SKM-1 (cell line): Measurements from ENCODE around the gene MSLN.
"Not testable (repeated sequence)": the region's sequence is repeated elsewhere in the genome, so short reads cannot be mapped to it uniquely, and the experiment has no call there.

Experiments
- DNase-seq: peaks from one replicate; lab custom pipeline; 2025; ENCODE audit not compliant: unreplicated experiment; lab: John Stamatoyannopoulos, UW

MSLN gene

DNA sequence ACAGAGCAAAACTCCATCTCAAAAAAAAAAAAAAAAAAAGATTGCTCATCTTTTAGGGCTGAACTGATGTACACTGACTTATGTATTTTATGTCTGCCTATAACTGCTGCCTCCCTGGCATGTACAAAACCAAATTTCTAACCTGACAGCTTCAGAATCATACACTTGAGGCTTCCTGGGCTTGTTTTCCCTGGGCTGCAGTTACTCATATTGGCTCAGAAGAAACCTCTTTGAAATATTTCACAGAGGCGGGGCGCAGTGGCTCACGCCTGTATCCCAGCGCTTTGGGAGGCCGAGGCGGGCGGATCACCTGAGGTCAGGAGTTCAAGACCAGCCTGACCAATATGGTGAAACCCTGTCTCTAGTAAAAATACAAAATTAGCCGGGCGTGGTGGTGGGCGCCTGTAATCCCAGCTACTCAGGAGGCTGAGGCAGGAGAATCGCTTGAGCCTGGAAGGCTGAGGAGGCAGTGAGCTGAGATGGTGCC lies 6.4 kb upstream of the MSLN start:
- not testable (repeated sequence) for DNase-seq

DNA sequence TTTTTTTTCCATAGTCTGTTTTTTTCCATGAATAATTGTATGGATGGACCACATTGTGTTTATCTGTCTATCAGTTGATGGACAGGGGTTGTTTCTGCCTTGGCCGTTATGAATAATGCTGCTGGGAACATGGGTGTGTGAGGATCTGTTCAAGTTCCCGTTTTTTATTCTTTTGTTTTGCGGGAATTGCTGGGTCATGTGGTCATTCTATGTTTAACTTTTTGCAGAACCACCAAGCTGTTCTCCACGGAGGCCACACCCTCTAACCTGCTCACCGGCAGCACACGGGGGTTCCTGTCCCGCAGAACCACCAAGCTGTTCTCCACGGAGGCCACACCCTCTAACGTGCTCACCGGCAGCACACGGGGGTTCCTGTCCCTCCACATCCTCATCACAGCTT lies 5.9 kb upstream of the MSLN start:
- DNase-seq, result peak; percentile 60

DNA sequence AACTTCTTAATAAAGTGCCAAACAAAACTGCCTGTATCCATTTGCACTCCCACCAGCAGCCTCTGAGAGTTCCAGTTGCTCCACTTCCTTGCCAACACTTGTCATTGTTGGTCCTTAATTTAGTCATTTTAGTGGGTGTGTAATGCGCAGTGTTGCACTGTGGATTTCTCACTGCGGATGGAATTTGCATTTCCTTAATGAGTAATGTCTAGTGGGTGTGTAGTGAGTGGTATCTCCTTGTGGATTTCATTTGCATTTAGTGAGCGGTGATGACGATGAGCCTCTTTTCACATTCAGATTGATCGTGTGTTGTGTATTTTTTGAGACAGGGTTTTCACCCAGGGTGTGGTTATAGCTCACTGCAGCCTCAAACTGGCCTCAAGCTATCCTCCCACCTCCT lies 4.1 kb upstream of the MSLN start:
- no peak for DNase-seq

DNA sequence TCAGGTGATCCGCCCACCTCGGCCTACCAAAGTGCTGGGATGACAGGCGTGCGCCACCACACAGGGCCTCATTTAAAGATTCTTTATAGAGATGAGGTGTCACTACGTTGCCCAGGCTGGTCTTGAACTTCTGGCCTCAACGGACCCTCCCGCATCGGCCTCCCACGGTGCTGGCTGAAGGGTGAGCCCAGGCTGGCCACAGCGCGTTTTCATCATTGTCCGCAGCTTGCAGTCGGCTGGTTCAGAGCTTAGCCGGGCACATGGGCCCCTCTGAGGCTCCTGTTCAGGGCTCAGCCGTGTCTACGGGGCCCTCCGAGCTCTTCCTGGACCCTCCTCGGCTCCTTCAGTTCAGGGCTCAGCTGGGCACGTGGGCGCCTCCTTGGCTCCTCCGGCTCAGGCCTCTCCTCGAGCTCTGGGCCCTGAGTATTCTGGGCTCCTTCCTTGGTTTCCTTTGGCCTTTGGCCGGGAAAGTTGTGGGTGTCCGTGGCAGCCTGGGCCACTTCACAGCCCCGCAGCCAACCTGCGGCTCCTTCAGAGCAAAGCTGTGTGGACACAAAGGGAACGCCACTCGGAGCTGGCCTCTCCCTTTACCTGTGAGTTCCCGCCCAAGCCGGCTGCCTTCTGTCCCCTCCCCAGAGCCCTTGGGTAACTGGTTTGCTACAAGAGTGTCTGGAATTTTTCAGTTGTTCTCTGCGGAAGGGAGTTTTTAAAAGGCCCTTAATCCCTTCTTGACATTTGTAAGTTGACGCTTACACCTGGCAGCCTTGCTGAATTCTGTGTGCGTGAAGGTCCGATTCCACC lies 1.2 kb upstream of the MSLN start:
- DNase-seq, result no peak

DNA sequence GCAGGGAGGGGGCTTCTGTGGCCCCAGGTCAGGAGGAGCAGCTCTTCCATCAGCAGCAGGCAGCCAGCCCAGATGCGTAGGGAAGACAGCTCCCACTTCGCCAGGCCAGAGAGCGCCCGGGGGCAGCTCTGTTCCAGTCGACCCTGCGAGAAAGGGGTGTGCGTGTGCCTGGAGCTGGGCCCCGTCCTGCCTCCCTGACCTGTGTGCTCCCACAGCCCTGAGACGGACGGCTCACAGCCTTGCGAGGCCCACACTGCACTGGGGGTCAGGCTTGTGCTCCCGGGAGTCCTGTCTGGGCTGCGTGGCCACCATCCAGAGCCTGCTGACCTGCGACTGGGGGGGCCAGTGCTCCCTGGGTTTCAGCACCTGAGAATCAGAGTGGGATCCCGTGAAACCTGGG lies 469 bp upstream of the MSLN start:
- DNase-seq, result no peak

DNA sequence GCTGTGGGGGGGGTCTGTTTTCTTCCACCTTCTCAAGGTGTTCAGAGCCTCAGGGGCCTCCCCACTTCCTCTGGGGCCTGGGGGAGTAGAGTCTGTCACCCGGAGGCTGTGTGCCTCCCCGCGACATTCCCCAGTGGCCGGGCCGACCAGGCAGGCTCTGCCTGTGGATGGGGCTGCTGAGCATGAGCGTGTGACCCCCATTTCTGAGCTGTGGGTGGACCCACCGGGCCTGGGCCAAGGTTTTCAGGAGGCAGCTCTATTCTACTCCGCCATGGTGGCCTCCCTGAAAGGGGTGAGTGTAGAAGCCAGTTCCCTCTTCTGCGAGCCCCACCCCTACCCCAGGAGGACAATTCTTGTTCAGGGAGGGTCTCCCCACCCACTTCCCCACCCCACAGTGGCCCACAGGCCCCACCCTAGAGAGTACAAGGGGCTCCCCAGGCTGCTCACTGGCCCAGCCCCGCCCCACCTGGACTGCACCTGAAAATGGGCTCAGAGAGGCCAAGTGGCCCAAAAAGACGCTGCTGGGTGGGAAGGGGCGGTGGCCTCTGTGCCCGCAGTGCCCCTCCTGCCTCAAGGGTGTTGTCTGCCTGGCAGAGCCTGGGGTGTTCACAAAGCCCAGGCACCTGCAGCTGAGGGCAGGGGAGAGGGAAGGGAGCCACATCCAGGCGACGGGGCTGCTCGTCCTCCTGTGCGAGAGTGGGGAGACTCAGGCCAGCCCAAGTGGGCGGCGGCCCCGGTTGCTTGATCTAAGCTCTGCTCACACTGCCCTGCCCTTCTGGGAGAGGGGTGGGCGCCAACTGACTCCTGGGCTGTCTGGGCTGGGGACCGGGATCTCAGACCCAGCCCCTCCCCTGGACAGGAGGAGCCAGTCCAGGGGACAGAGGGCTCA lies 1.3 kb downstream of the MSLN start:
- DNase-seq, result no peak

DNA sequence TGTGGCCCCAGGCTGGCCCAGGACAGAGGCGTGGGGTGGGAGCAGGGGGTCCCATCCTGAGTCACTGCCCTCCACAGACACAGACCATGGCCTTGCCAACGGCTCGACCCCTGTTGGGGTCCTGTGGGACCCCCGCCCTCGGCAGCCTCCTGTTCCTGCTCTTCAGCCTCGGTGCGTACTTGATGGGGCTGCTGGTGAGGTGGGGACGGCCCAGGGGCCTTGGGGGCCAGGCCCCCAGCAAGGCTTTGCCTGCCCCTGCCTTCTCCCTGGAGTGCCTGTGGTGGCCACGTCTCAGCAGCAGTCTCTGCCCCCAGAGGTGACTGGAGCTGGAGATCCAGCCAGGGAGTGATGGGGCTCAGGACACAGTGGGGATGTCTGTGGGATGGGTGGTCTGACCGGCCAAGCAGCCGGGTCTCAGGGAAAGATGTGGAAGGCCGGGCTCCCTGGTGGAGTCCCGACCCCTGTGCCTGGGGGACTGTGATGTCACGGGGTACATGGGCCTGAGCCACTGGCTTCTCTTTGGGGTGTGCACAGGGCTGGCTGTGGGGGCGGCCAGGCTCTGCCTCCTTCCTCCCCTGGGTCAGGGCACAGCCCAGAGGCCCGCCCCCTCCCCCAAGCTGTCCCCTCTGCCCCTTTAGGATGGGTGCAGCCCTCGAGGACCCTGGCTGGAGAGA lies 2.2 kb downstream of the MSLN start:
- DNase-seq, result no peak

DNA sequence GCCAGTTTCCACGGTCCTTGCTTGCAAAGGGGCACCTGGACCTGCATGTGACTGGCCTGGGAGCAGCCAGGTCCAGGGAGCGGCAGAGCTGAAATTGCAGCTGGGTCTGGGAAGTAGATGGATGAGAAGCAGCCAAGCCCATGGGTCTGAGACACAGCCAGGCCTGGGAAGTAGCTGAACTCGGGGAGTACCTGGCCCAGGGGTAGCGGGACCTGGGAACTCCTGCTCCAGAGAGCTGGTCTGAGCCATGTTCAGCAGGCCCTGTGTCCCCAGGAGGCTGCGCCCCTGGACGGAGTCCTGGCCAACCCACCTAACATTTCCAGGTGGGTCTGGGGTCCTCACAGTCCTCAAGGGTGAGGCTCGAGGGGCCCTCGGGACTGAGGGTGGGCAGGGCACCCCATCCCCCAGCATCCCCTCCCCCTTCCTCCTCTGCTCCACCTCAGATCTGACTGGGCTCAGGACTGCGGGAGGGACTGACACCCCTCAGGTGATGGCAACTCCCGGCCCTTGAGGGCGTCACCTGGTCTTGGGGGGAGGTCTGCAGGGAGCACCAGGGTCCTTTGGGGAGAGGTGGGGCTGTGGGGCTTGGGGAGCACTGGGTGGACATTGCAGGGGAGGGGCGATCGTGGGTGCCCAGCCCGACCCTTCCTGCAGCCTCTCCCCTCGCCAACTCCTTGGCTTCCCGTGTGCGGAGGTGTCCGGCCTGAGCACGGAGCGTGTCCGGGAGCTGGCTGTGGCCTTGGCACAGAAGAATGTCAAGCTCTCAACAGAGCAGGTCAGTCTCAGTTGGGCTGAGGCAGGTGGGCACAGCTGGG lies 3.0 kb downstream of the MSLN start:
- no peak for DNase-seq

DNA sequence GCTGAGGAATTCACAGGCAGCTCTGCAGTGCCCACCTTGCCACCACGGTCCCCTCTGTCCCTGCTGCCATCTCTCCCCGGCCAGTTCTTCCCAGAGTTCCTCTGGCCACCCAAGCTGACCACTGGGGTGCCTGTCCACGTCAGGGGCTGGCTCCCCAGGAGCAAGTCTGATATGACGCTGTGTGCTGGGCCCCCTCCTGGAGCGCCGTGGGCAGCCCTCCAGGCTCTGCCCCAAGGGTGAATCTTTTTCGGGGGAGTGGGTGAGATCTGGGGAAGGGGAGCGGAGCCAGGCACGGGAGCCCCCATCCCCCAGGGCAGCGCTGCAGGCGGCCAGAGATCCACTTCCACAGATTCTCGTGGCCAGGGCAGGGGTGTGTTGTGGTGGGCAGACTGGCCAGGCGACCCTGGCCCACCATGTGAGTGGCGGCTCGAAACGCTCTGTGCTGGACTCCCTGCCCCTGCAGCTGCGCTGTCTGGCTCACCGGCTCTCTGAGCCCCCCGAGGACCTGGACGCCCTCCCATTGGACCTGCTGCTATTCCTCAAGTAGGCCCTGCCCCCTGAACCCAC lies 3.7 kb downstream of the MSLN start:
- DNase-seq, result no peak

DNA sequence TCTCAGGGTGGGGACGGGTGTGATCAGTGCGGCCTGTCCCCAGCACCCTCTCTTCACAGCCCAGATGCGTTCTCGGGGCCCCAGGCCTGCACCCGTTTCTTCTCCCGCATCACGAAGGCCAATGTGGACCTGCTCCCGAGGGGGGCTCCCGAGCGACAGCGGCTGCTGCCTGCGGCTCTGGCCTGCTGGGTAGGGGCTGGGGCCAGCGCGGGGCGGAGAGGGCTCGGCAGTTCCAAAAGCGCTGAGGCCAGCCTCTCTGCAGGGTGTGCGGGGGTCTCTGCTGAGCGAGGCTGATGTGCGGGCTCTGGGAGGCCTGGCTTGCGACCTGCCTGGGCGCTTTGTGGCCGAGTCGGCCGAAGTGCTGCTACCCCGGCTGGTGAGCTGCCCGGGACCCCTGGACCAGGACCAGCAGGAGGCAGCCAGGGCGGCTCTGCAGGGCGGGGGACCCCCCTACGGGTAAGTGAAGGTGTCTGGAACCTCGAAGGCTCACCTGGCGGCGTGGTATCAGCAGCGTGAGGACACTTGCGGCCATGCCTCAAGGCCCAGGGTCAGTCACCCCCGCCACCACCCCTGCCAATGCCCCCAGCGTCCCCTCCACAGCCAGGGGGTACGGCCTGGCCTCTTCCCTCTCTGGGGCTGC lies 4.4 kb downstream of the MSLN start:
- no peak for DNase-seq

DNA sequence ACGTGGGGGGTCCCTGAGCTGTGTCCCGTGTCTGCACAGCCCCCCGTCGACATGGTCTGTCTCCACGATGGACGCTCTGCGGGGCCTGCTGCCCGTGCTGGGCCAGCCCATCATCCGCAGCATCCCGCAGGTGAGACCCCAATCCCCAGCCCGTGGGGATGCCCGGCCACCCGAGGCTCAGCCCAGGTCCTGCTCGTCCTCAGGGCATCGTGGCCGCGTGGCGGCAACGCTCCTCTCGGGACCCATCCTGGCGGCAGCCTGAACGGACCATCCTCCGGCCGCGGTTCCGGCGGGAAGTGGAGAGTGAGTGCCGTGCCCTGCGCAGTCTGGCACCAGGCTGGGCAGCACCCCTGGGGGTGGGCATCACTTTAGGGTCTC lies 4.9 kb downstream of the MSLN start:
- no peak for DNase-seq

DNA sequence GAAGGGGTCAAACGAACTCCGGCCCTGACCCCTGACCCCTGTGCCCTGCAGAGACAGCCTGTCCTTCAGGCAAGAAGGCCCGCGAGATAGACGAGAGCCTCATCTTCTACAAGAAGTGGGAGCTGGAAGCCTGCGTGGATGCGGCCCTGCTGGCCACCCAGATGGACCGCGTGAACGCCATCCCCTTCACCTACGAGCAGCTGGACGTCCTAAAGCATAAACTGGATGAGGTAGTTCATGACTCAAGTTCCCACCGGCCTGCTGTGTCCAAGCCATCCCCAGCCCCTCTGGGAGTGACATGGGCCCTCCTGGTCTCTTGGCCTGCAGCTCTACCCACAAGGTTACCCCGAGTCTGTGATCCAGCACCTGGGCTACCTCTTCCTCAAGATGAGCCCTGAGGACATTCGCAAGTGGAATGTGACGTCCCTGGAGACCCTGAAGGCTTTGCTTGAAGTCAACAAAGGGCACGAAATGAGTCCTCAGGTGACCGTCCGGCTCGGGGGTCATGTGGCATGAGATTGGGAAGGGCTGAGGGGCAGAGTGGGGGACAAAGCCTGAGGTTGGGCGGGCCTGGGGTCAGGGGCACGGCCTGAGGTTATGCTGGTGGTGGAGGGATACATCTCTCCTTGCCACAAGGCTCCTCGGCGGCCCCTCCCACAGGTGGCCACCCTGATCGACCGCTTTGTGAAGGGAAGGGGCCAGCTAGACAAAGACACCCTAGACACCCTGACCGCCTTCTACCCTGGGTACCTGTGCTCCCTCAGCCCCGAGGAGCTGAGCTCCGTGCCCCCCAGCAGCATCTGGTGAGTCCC lies 5.7 kb downstream of the MSLN start:
- no peak for DNase-seq

DNA sequence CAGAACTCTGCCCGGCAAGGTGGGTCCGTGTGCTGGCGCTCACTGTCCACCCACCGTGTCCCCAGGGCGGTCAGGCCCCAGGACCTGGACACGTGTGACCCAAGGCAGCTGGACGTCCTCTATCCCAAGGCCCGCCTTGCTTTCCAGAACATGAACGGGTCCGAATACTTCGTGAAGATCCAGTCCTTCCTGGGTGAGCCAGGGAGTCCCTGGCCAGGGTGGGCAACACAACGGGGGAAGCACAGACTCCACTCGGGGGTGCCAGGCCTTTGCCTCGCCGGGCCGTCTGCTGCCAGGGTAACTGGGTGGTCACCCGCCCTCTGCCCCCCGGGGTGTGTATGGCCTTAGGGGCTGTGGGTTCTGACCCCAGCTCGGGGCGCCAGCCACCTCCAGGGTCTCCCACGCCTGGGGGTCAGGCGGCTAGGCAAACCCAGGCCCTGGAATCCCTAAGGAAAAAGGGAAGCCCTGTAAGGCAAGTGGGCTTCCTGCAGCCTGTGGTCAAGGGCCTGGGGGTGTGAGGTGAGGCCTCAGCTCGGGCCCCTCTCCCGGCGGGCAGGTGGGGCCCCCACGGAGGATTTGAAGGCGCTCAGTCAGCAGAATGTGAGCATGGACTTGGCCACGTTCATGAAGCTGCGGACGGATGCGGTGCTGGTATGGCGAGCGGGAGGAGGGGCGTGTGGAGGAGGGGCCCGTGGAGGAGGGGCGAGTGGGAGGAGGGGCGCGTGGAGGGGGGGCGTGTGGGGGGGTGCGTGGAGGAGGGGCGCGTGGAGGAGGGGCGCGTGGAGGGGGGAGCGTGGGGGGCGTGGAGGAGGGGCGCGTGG lies 6.5 kb downstream of the MSLN start:
- no peak for DNase-seq

DNA sequence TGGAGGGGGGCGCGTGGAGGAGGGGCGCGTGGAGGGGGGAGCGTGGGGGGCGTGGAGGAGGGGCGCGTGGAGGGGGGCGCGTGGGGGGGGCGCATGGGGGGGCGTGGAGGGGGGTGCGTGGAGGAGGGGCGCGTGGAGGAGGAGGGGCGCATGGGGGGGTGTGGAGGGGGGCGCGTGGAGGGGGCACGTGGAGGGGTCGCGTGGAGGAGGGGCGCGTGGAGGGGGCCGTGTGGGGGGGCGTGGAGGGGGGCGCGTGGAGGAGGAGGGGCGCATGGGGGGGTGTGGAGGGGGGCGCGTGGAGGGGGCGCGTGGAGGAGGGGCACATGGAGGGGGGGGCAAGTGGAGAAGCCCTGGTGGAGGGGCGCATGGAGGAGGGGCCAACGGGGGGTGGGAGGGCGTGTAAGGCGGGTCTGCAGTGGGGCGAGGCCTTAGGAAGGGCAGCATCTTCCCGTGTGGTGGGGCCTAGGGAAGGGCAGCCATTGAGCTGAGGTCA lies 7.3 kb downstream of the MSLN start:
- DNase-seq, result no peak

DNA sequence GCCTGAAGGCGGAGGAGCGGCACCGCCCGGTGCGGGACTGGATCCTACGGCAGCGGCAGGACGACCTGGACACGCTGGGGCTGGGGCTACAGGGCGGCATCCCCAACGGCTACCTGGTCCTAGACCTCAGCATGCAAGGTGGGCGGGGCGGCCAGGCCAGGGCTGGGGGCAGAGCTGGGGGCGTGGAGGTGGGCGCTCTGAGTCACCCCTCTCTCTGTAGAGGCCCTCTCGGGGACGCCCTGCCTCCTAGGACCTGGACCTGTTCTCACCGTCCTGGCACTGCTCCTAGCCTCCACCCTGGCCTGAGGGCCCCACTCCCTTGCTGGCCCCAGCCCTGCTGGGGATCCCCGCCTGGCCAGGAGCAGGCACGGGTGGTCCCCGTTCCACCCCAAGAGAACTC lies 7.9 kb downstream of the MSLN start:
- no peak for DNase-seq

DNA sequence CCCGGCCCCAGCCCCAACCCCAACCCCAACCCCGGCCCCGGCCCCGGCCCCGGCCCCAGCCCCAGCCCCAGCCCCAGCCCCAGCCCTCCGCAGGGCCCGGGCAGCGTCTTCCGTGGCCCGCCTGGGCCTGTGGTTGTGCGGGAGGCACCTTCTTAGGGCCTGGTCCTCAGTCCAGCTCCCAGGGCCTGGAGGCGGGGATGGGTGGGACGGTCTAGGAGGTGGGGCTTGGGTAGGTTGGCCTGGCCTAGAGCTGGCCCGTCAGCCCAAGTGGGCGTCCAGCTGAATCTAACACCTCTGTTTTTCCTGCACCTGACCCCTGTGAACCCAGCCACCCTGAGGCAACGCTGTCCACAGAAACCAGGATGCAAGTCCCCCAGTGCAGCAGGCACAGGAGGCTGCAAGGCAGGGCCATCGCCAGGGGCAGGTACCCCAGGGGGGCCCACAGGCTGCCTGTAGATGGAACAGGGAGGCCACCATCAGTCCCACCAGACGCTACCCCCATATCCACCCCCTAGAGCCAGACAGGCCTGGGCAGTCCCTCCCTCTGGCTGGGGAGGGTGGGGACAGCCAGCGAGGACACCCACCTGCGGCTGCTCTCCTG lies 8.8 kb downstream of the MSLN start:
- no peak for DNase-seq

DNA sequence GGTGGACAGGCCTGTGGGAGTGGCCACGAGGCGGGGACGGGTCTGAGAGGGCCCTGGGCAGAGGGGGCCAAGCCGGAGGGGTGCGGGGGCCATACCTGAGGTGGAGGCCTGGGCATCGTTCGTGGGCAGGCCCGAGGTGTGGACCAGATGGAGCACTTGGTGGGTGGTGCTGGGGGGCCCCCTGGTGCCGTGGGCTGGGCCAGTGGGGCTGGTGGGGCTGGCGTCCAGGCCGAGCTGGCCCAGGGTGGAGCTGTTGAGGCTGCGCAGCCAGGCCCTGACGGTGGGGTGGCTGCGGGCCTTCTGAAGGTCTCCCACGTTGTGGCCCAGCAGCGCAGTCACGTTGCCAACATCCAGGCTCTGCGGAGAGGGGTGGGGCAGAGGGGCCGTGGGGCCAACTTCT lies 9.4 kb downstream of the MSLN start:
- no peak for DNase-seq

DNA sequence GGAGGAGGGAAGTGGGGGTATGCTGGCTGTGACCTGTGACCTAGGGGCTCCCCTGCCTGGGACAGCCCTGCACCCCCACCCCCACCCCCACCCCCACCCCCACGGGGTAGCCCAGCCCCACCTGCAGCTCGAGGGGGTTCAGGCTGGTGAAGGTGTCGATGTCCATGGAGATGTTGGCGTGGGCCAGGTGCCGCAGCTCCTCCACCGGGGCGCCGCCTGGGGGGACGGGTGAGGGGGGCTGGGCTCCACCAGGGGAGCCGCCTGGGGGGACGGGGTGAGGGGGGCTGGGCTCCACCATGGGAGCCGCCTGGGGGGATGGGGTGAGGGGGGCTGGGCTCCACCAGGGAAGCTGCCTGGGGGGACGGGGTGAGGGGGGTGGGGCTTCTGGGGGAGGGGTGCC lies 9.9 kb downstream of the MSLN start:
- DNase-seq, result no peak
